Measurements from ENCODE around the gene KRTAP5-3.

Gene KRTAP5-3

GRCh38 chr11:1572197-1573076 is 35.8 kb downstream of the KRTAP5-3 start, which contains the start of gene DUSP8:
DUSP8 (minus strand) TSS chr11:1572271; CDS start chr11:1565826, 6,445 bp downstream.
- Histone ChIP-seq H3K27ac (ENCODE audit: insufficient read depth, low read length, poor library complexity, severe bottlenecking) (peak within 1 kb of the TSS; percentile 97), H3K36me3 (ENCODE audit: control insufficient read depth, insufficient read depth, low read length) (no peaks in the 10 kb centered on the region), H3K4me3 (ENCODE audit: insufficient read depth, low read depth, low read length, poor library complexity, severe bottlenecking) (peak within 1 kb of the TSS; percentile 87), H3K4me1 (ENCODE audit: control insufficient read depth, insufficient read depth, low read length, poor library complexity, severe bottlenecking) (peaks cover 26% of the 10 kb centered on the region), H3K27me3 (replicated peaks; ENCODE audit: control insufficient read depth, insufficient read depth, low read length, poor library complexity, severe bottlenecking) (no peaks in the 10 kb centered on the region), H3K9me3 (ENCODE audit: control insufficient read depth, low read length) (no peaks in the 10 kb centered on the region)
- peak; percentile 92 to 96 (median 94) for DNase-seq

- no peak for DNase-seq
- H3K4me3 ChIP-seq (ENCODE audit: insufficient read depth, low read depth, low read length, poor library complexity, severe bottlenecking) = peak overlapping the region; percentile 74
- H3K27ac ChIP-seq (ENCODE audit: insufficient read depth, low read length, poor library complexity, severe bottlenecking) = peak overlapping the region; percentile 55
- no peaks in the 10 kb centered on the region for H3K9me3 ChIP-seq (ENCODE audit: control insufficient read depth, low read length)
- no peaks in the 10 kb centered on the region for H3K27me3 ChIP-seq (replicated peaks; ENCODE audit: control insufficient read depth, insufficient read depth, low read length, poor library complexity, severe bottlenecking)
- no peaks in the 10 kb centered on the region for H3K36me3 ChIP-seq (ENCODE audit: control insufficient read depth, insufficient read depth, low read length)
- H3K4me1 ChIP-seq (ENCODE audit: control insufficient read depth, insufficient read depth, low read length, poor library complexity, severe bottlenecking) = peaks cover 26% of the 10 kb centered on the region
Observed at GRCh38 chr11:1571760-1572196, 36.5 kb downstream of the KRTAP5-3 start.

GRCh38 chr11:1570896-1571759 is 37.1 kb downstream of the KRTAP5-3 start:
- no peaks in the 10 kb centered on the region for H3K36me3 ChIP-seq (ENCODE audit: control insufficient read depth, insufficient read depth, low read length)
- no peak for DNase-seq
- no peaks in the 10 kb centered on the region for H3K27me3 ChIP-seq (replicated peaks; ENCODE audit: control insufficient read depth, insufficient read depth, low read length, poor library complexity, severe bottlenecking)
- peak overlapping the region; percentile 74 for H3K4me3 ChIP-seq (ENCODE audit: insufficient read depth, low read depth, low read length, poor library complexity, severe bottlenecking)
- no peaks in the 10 kb centered on the region for H3K9me3 ChIP-seq (ENCODE audit: control insufficient read depth, low read length)
- peak overlapping the region; percentile 55 for H3K27ac ChIP-seq (ENCODE audit: insufficient read depth, low read length, poor library complexity, severe bottlenecking)
- H3K4me1 ChIP-seq (ENCODE audit: control insufficient read depth, insufficient read depth, low read length, poor library complexity, severe bottlenecking) = peaks cover 26% of the 10 kb centered on the region

DNA sequence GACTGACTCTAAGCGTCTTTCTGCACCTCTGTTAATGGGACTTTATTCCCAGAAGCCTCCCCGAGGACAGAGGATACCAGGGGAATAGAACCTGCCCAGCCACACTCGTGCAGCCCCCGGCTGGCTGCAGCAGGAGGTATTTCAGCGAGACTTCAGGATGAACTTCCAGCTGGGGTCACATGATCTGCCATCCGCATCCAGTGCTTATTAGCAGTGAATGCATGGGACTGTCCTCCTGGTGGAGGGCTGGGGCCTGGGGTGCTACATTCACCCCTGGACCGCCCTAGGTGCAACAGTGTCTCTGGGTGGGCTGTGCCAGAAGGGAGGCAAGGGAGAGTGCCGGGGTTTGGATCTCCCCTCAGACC is 37.8 kb downstream of the KRTAP5-3 start:
- Histone ChIP-seq H3K27me3 (replicated peaks; ENCODE audit: control insufficient read depth, insufficient read depth, low read length, poor library complexity, severe bottlenecking) (no peaks in the 10 kb centered on the region), H3K4me3 (ENCODE audit: insufficient read depth, low read depth, low read length, poor library complexity, severe bottlenecking) (peak overlapping the region; percentile 74), H3K4me1 (ENCODE audit: control insufficient read depth, insufficient read depth, low read length, poor library complexity, severe bottlenecking) (peaks cover 26% of the 10 kb centered on the region), H3K36me3 (ENCODE audit: control insufficient read depth, insufficient read depth, low read length) (no peaks in the 10 kb centered on the region), H3K9me3 (ENCODE audit: control insufficient read depth, low read length) (no peaks in the 10 kb centered on the region), H3K27ac (ENCODE audit: insufficient read depth, low read length, poor library complexity, severe bottlenecking) (no peak overlapping the region)
- no peak for DNase-seq

DNA sequence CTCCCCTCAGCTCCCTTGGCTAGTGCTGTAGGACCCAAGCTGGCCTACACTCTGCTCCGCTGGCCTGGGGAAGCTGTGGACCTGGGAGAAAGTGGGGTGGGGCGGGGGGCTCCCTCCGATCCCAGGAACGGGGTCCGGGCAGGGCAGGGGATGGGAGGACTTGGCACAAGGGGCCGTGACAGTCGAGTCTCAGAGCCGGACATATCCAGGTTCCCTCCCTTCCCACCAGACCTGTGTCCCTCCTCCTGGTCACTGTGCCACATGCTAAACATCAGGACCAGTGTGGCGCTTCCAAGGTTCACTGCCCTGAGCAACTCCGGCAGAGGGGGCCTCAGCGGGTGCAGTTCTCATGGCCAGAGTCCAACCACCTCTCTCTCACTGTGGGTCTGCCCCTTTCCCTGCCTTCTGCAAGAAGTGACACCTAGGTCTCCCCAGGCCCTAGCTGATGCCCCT is 38.2 kb downstream of the KRTAP5-3 start:
- no peaks in the 10 kb centered on the region for H3K36me3 ChIP-seq (ENCODE audit: control insufficient read depth, insufficient read depth, low read length)
- no peak overlapping the region for H3K4me3 ChIP-seq (ENCODE audit: insufficient read depth, low read depth, low read length, poor library complexity, severe bottlenecking)
- H3K4me1 ChIP-seq (ENCODE audit: control insufficient read depth, insufficient read depth, low read length, poor library complexity, severe bottlenecking) = peaks cover 26% of the 10 kb centered on the region
- no peak for DNase-seq
- H3K27me3 ChIP-seq (replicated peaks; ENCODE audit: control insufficient read depth, insufficient read depth, low read length, poor library complexity, severe bottlenecking) = no peaks in the 10 kb centered on the region
- H3K27ac ChIP-seq (ENCODE audit: insufficient read depth, low read length, poor library complexity, severe bottlenecking) = no peak overlapping the region
- H3K9me3 ChIP-seq (ENCODE audit: control insufficient read depth, low read length) = no peaks in the 10 kb centered on the region

- Histone ChIP-seq H3K27me3 (replicated peaks; ENCODE audit: control insufficient read depth, insufficient read depth, low read length, poor library complexity, severe bottlenecking) (no peaks in the 10 kb centered on the region), H3K4me1 (ENCODE audit: control insufficient read depth, insufficient read depth, low read length, poor library complexity, severe bottlenecking) (peaks cover 25% of the 10 kb centered on the region), H3K27ac (ENCODE audit: insufficient read depth, low read length, poor library complexity, severe bottlenecking) (no peak overlapping the region), H3K36me3 (ENCODE audit: control insufficient read depth, insufficient read depth, low read length) (no peaks in the 10 kb centered on the region), H3K4me3 (ENCODE audit: insufficient read depth, low read depth, low read length, poor library complexity, severe bottlenecking) (no peak overlapping the region), H3K9me3 (ENCODE audit: control insufficient read depth, low read length) (no peaks in the 10 kb centered on the region)
- DNase-seq = no peak
Observed at GRCh38 chr11:1569251-1569780, 38.9 kb downstream of the KRTAP5-3 start.

- Histone ChIP-seq H3K9me3 (ENCODE audit: control insufficient read depth, low read length) (no peaks in the 10 kb centered on the region), H3K27ac (ENCODE audit: insufficient read depth, low read length, poor library complexity, severe bottlenecking) (no peak overlapping the region), H3K27me3 (replicated peaks; ENCODE audit: control insufficient read depth, insufficient read depth, low read length, poor library complexity, severe bottlenecking) (no peaks in the 10 kb centered on the region), H3K4me3 (ENCODE audit: insufficient read depth, low read depth, low read length, poor library complexity, severe bottlenecking) (no peak overlapping the region), H3K4me1 (ENCODE audit: control insufficient read depth, insufficient read depth, low read length, poor library complexity, severe bottlenecking) (peaks cover 16% of the 10 kb centered on the region), H3K36me3 (ENCODE audit: control insufficient read depth, insufficient read depth, low read length) (no peaks in the 10 kb centered on the region)
- DNase-seq = peak; percentile 34 to 44 (median 38)
Observed at GRCh38 chr11:1568441-1568911, 39.8 kb downstream of the KRTAP5-3 start.

DNA sequence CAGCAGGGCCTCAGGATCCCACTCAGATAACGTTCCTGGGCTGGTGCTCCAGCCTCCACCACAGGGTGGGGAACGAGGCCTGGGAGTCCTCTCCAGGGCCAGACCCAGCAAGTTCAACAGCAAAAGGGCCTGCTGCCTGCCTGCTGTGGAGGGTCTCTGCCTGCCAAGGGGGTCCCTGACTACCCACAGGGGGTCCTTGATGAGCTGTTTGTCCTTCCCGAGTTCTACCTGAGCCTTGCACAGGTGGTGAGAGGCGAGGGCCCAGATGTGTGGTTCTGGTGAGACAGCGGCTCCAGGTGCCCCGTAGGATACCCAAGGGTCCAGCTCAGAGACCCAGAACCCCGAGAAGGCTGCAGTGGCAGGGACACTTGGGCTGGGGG is 40.6 kb downstream of the KRTAP5-3 start:
- no peaks in the 10 kb centered on the region for H3K9me3 ChIP-seq (ENCODE audit: control insufficient read depth, low read length)
- H3K4me3 ChIP-seq (ENCODE audit: insufficient read depth, low read depth, low read length, poor library complexity, severe bottlenecking) = no peak overlapping the region
- H3K27me3 ChIP-seq (replicated peaks; ENCODE audit: control insufficient read depth, insufficient read depth, low read length, poor library complexity, severe bottlenecking) = no peaks in the 10 kb centered on the region
- H3K36me3 ChIP-seq (ENCODE audit: control insufficient read depth, insufficient read depth, low read length) = no peaks in the 10 kb centered on the region
- H3K4me1 ChIP-seq (ENCODE audit: control insufficient read depth, insufficient read depth, low read length, poor library complexity, severe bottlenecking) = peaks cover 10% of the 10 kb centered on the region
- no peak overlapping the region for H3K27ac ChIP-seq (ENCODE audit: insufficient read depth, low read length, poor library complexity, severe bottlenecking)
- no peak for DNase-seq

DNA sequence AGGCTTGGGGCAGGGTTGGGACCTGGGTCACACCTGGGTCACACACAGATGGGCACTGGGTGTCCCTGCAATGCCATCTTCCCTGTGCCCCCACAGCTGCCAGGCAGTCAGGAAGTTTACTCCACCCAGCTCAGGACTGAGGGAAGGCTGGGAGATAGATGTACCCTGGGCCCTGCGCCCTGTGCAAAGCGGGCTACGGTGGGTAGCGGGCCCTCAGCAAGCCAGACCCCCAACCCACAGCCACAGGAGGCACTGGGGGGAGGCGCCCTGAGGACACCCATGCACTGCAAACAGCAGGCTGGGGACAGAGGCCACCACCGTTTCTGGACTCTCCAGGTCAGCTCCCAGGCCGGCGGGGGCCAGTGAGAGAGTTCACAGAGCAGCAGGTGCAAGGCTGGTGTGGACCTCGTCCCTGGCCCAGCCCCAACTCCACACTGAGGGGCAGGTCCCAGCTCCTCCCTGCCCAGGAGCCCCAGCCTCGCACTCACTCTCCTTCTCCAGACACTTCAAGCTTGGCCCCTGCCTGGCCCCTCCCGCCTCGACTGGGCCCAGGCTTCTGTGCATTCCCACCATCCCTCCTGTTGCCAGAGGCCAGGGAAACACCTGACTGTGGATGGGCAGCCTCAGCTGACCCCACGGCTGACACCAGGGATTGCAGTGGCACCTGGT is 41.1 kb downstream of the KRTAP5-3 start:
- H3K27ac ChIP-seq (ENCODE audit: insufficient read depth, low read length, poor library complexity, severe bottlenecking) = no peak overlapping the region
- no peaks in the 10 kb centered on the region for H3K27me3 ChIP-seq (replicated peaks; ENCODE audit: control insufficient read depth, insufficient read depth, low read length, poor library complexity, severe bottlenecking)
- H3K36me3 ChIP-seq (ENCODE audit: control insufficient read depth, insufficient read depth, low read length) = no peaks in the 10 kb centered on the region
- H3K4me3 ChIP-seq (ENCODE audit: insufficient read depth, low read depth, low read length, poor library complexity, severe bottlenecking) = no peak overlapping the region
- peaks cover 10% of the 10 kb centered on the region for H3K4me1 ChIP-seq (ENCODE audit: control insufficient read depth, insufficient read depth, low read length, poor library complexity, severe bottlenecking)
- H3K9me3 ChIP-seq (ENCODE audit: control insufficient read depth, low read length) = no peaks in the 10 kb centered on the region
- DNase-seq = no peak

Measured in effector memory CD4-positive, alpha-beta T cell (primary cell).